ENCODE data around the gene RXRB.
"Not testable (repeated sequence)": the region's sequence is repeated elsewhere in the genome, so short reads cannot be mapped to it uniquely, and the experiment has no call there.

The RXRB gene

GRCh38 chr6:33200219-33201146 is at the start of gene RXRB, which contains the start of gene SLC39A7:
Gene RXRB, minus strand, starts transcription at chr6:33200665. Its CDS starts 189 bp downstream, at chr6:33200476.
Gene SLC39A7, plus strand, starts transcription at chr6:33200867. Its CDS starts 379 bp downstream, at chr6:33201246.
- DNase-seq, result peak; percentile 86 to 99 (median 96)

GRCh38 chr6:33249732-33250630 is 49.5 kb upstream of the RXRB start:
- DNase-seq, result peak in 1 of 14 donors; percentile 38

DNA sequence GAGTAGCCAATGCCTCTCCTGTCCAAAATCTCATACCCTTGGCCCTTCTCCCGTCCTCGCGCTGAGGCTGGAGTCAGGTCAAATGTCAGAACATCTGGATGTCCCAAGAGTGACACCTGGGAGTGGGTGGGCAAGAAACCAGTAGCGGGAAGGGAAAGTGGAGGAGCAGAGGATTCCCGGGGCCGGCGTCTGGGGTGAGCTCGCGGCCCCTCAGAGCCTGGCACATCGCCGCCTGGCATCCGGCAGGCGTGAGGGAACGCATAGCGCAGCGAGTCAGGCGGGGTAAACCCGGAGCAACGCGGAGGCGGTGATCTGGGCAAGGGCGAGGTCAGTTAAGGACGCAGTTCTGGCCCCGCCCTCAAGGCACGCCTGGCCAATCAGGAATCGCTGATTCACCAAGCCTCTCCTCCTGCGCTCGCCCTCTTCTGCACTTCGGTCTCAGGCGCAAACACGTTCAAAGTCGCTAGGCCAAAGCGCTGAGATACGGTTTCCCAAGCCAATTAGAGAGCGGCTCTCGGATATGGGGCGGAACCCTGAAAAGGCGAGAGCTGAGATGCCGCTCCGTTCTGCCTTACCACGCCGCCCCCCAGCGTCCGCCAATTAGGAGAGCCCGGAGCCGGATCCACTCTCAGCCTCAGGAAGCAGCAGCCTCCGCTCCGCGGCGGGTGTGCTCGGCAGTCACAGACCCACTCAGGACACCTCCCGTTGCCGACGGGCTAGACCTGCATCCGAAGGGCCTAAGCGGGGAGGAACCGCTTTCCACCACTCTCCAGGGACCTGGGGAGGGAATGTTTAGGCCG is 48.7 kb upstream of the RXRB start:
- peak; percentile 59 to 100 (median 94) for DNase-seq

DNA sequence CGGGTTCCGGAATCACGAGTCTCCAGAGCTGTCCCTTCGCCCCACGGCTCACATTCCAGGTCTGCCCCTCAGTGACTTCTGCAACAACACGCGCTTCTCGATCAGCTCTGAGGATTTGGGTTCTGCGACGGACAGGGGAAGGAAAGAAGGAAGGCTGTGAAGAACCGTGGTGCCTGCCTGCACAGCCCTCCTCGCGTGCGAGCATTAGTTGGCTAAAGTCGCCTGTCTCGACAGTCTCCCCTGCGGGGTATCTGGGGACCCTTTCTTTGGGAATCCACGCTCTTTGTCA is 48.1 kb upstream of the RXRB start:
- peak in 1 of 14 donors; percentile 63 for DNase-seq

GRCh38 chr6:33247977-33248642 is 47.6 kb upstream of the RXRB start:
- peak; percentile 35 to 91 (median 80) for DNase-seq

- no peak for DNase-seq
Observed at GRCh38 chr6:33243476-33243875, 43.0 kb upstream of the RXRB start.

GRCh38 chr6:33241968-33242367 is 41.5 kb upstream of the RXRB start:
- no peak for DNase-seq

DNA sequence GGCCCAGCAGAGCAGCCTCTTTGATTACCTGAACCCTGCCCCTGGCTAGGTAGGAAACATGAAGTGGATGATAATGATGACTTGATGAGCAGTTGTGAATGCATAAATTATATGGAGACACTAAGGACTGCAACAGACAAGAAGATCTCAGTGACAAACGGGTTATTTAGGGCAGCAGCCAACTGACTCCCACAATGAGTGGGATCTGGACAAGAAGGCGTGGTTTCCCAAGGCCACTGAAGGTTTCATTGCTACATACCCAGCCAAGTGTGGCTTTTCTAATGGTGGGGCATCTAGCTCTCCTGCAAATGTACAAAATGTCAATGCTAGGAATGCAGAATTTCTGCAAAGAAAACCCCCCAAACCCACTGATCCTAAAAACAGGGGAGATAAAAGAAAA is 37.3 kb upstream of the RXRB start:
- DNase-seq, result no peak

DNA sequence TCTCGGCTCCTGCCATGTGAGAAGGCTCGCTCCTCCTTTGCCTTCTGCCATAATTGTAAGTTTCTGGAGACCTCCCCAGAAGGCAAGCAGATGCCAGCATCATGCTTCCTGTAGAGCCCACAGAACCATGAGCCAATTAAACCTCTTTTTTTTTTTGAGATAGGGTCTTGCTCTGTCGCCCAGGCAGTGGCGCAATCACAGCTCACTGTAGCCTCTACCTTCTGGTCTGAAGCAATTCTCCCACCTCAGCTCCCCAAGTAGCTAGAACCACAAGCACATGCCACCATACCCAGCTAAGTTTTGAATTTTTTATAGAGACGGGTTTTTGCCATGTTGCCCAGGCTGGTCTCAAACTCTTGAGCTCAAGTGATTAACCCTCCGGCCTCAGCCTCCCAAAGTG is 36.4 kb upstream of the RXRB start:
- no peak for DNase-seq

GRCh38 chr6:33236328-33236727 is 35.9 kb upstream of the RXRB start:
- DNase-seq, result no peak

- DNase-seq, result no peak
Observed at GRCh38 chr6:33235221-33235634, 34.8 kb upstream of the RXRB start.

DNA sequence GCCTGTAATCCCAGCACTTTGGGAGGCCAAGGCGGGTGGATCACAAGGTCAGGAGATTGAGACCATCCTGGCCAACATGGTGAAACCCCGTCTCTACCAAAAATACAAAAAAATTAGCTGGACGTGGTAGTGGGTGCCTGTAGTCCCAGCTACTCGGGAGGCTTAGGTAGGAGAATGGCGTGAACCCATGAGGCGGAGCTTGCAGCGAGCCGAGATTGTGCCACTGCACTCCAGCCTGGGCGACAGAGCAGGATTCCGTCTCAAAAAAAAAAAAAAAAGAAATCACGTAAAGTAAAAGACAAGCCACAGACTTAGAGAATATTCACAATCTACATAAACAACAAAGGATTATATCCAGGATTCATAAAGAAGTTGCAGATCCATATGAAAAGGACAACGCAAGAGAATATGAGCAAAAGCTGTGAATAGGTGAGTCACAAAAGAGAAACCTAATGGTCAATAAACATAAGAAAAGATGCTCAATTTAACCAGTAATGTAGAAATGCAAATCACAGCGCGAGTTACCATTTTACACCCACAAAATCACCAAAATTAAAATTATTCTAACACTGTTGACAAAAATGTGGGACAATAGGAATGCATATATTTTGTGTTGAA is 26.1 kb upstream of the RXRB start:
- DNase-seq, result not testable (repeated sequence)

GRCh38 chr6:33217681-33218080 is 17.2 kb upstream of the RXRB start:
- DNase-seq, result no peak

GRCh38 chr6:33217246-33217645 is 16.8 kb upstream of the RXRB start:
- no peak for DNase-seq

DNA sequence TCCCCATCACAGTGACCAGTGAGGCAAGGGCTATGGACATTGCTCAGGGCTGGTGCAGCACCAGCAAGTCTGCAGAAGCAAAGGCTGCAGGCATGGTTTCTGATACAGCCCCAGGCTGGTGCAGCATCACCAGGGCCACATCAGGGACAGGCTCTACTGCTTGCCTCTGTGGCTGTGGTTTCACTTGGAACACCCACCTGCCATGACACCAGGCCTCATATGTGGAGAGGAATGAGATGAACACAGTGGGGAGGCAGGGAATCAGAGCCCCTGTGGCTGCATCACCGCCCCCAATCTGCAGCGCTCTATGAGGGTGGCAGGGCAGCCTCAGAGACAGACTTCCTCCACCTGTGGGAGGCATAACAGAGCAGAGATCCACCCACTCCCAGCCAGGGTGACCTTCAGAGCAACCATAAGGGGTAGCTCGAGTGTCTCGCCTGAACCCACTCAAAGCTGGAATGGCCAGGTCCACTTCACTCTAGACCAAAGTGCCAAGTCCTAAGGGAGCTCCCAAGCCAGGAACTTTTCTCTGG is 15.7 kb upstream of the RXRB start:
- DNase-seq, result no peak

- DNase-seq, result no peak
Observed at GRCh38 chr6:33215271-33216116, 15.0 kb upstream of the RXRB start.

GRCh38 chr6:33213989-33214335 is 13.5 kb upstream of the RXRB start:
- DNase-seq, result no peak

GRCh38 chr6:33213166-33213988 is 12.9 kb upstream of the RXRB start:
- DNase-seq, result peak in 2 of 14 donors; percentile 33 to 39

DNA sequence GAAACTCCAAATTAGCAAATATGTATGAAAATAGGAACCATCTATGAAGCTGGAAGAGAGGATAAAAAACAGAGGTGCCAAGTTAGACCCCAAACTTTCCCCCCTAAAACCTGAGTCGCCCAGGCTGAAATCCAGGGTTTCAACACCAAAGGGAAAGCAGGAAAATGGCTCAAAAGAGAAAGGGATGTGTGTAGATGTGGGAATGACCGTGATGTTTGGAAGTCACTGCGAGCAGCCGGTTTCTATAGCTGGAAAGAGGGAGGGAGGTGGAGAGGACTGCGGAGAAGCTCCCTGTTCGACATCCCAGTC is 12.3 kb upstream of the RXRB start:
- no peak for DNase-seq

Measured in C1 segment of cervical spinal cord (tissue), 14 donors.